H9 (cell line): ENCODE measurements around the gene C16orf89. TPM values are rescaled to one million over a fixed set of nuclear protein-coding genes. Genes with fewer than 3 reads are reported as not detected.

Experiments used
- DNase-seq: peaks from one replicate; pipeline ENCODE4 v3.0.0-alpha.2; 2017
- H2AFZ ChIP-seq: one replicate; pipeline ENCODE4 v1.6.1; 2013; ENCODE audit warnings: mild to moderate bottlenecking, low read length, control low read depth, moderate library complexity
- H2AK5ac ChIP-seq: 2 replicates; pipeline ENCODE4 v1.6.1; 2013; ENCODE audit warnings: low read length, control low read depth, mixed read lengths; ENCODE audit not compliant: insufficient read length
- H2BK120ac ChIP-seq: one replicate; pipeline ENCODE4 v1.6.1; 2013; ENCODE audit warnings: low read depth, mild to moderate bottlenecking, low read length, control low read depth, inconsistent platforms; ENCODE audit not compliant: poor library complexity, severe bottlenecking
- H2BK12ac ChIP-seq: 2 replicates; pipeline ENCODE4 v1.6.1; 2013; ENCODE audit warnings: low read length, control low read depth, mixed read lengths, low read depth; ENCODE audit not compliant: insufficient read length
- H2BK15ac ChIP-seq: 2 replicates; pipeline ENCODE4 v1.6.1; 2013; ENCODE audit warnings: low read depth, low read length, control low read depth
- H2BK20ac ChIP-seq: one replicate; pipeline ENCODE4 v1.6.1; 2013; ENCODE audit warnings: low read depth, mild to moderate bottlenecking, low read length, control low read depth, inconsistent platforms; ENCODE audit not compliant: poor library complexity, severe bottlenecking
- H2BK5ac ChIP-seq: 2 replicates; pipeline ENCODE4 v1.6.1; 2013; ENCODE audit warnings: low read length, control low read depth, mixed read lengths; ENCODE audit not compliant: insufficient read length
- H3K14ac ChIP-seq: 2 replicates; pipeline ENCODE4 v1.6.1; 2013; ENCODE audit warnings: low read length, control low read depth; ENCODE audit not compliant: insufficient read depth
- H3K18ac ChIP-seq: 2 replicates; pipeline ENCODE4 v1.6.1; 2013; ENCODE audit warnings: low read depth, mild to moderate bottlenecking, mixed read lengths, low read length, control low read depth; ENCODE audit not compliant: insufficient read length
- H3K23ac ChIP-seq: 2 replicates; pipeline ENCODE4 v1.6.1; 2013; ENCODE audit warnings: low read length, control low read depth, mixed read lengths, low read depth; ENCODE audit not compliant: insufficient read length
- H3K23me2 ChIP-seq: 2 replicates; pipeline ENCODE4 v1.6.1; 2013; ENCODE audit warnings: low read depth, mild to moderate bottlenecking, mixed read lengths, low read length, control low read depth; ENCODE audit not compliant: insufficient read length, poor library complexity, severe bottlenecking
- H3K27ac ChIP-seq: 2 replicates; pipeline ENCODE4 v1.5.1; 2013; ENCODE audit warnings: low read length, control low read depth, mixed read lengths, low read depth; ENCODE audit not compliant: insufficient read length
- H3K27me3 ChIP-seq: 2 replicates; pipeline ENCODE4 v1.6.1; 2013; ENCODE audit warnings: low read length, control low read depth, inconsistent platforms; ENCODE audit not compliant: insufficient read depth
- H3K4ac ChIP-seq: 2 replicates; pipeline ENCODE4 v1.6.1; 2013; ENCODE audit warnings: low read depth, mild to moderate bottlenecking, control low read depth, inconsistent platforms, low read length, moderate library complexity
- H3K4me1 ChIP-seq: 2 replicates; pipeline ENCODE4 v1.6.1; 2013; ENCODE audit warnings: low read length, control low read depth, inconsistent platforms; ENCODE audit not compliant: insufficient read depth
- H3K4me2 ChIP-seq: 2 replicates; pipeline ENCODE4 v1.6.1; 2013; ENCODE audit warnings: low read length, control low read depth, mixed read lengths; ENCODE audit not compliant: insufficient read length, insufficient read depth
- H3K56ac ChIP-seq: 2 replicates; pipeline ENCODE4 v1.6.1; 2013; ENCODE audit warnings: low read depth, mild to moderate bottlenecking, mixed read lengths, low read length, control low read depth; ENCODE audit not compliant: insufficient read length
- H3K79me1 ChIP-seq: 2 replicates; pipeline ENCODE4 v1.6.1; 2013; ENCODE audit warnings: low read depth, mild to moderate bottlenecking, moderate library complexity, low read length, control low read depth, inconsistent platforms; ENCODE audit not compliant: insufficient read depth, poor library complexity, severe bottlenecking
- H3K79me2 ChIP-seq: 2 replicates; pipeline ENCODE4 v1.6.1; 2013; ENCODE audit warnings: low read length, control low read depth, inconsistent platforms; ENCODE audit not compliant: insufficient read depth
- H3K9ac ChIP-seq: 2 replicates; pipeline ENCODE4 v1.6.1; 2013; ENCODE audit warnings: low read length, control low read depth, mixed read lengths; ENCODE audit not compliant: insufficient read length; ENCODE audit errors: extremely low read depth
- H3K9me3 ChIP-seq: one replicate; pipeline ENCODE4 v1.6.1; 2013; ENCODE audit warnings: low read depth, low read length, inconsistent platforms; ENCODE audit not compliant: control insufficient read depth
- H3T11ph ChIP-seq: one replicate; pipeline ENCODE4 v1.6.1; 2013; ENCODE audit warnings: mild to moderate bottlenecking, low read length, control low read depth, inconsistent platforms
- H4K20me1 ChIP-seq: one replicate; pipeline ENCODE4 v1.6.1; 2013; ENCODE audit not compliant: control insufficient read depth, insufficient read length, insufficient read depth
- H4K5ac ChIP-seq: 2 replicates; pipeline ENCODE4 v1.6.1; 2013; ENCODE audit warnings: low read depth, mild to moderate bottlenecking, mixed read lengths, low read length, control low read depth; ENCODE audit not compliant: insufficient read length
- H4K8ac ChIP-seq: replicated peaks from 2 replicates; pipeline ENCODE4 v1.6.1; 2013; ENCODE audit warnings: low read length, control low read depth, mixed read lengths, low read depth; ENCODE audit not compliant: insufficient read length
- H4K91ac ChIP-seq: 2 replicates; pipeline ENCODE4 v1.6.1; 2013; ENCODE audit warnings: low read depth, mild to moderate bottlenecking, moderate library complexity, mixed read lengths, low read length, control low read depth; ENCODE audit not compliant: insufficient read length
- H3K27ac Mint-ChIP-seq, 3 experiments: 2 replicates in 2 of 3; 3 replicates in 1 of 3; pipeline ENCODE4 v1.8.0; 2020 to 2021; ENCODE audit warnings: mixed read lengths in 3 of 3, mild to moderate bottlenecking in 1 of 3, moderate library complexity in 1 of 3
- H3K27me3 Mint-ChIP-seq: 2 replicates; pipeline ENCODE4 v1.8.0; 2021; ENCODE audit warnings: low read depth, mild to moderate bottlenecking, moderate library complexity, mixed read lengths
- H3K36me3 Mint-ChIP-seq, 3 experiments: 2 replicates in 2 of 3; 3 replicates in 1 of 3; pipeline ENCODE4 v1.8.0; 2020 to 2021; ENCODE audit warnings: low read depth in 3 of 3, mixed read lengths in 3 of 3; ENCODE audit not compliant: insufficient read depth in 1 of 3
- H3K4me1 Mint-ChIP-seq, 2 experiments: 2 replicates each; pipeline ENCODE4 v1.8.0; 2020; ENCODE audit warnings: mixed read lengths in 2 of 2
- H3K4me3 Mint-ChIP-seq, 2 experiments: 2 replicates in 1 of 2; 3 replicates in 1 of 2; pipeline ENCODE4 v1.8.0; 2020 to 2021; ENCODE audit warnings: mild to moderate bottlenecking in 2 of 2, mixed read lengths in 2 of 2, moderate library complexity in 1 of 2
- H3K9me3 Mint-ChIP-seq, 2 experiments: 2 replicates in 1 of 2; 3 replicates in 1 of 2; pipeline ENCODE4 v1.8.0; 2020; ENCODE audit warnings: mild to moderate bottlenecking in 2 of 2, mixed read lengths in 2 of 2, moderate library complexity in 1 of 2
- CTCF ChIP-seq: fragments of 200-600 bp; sonication (generic); conservative IDR thresholded peaks from 3 replicates; pipeline ENCODE4 v1.8.0; 2021; ENCODE audit warnings: antibody characterized with exemption, mild to moderate bottlenecking
- WGBS: extraction: QIAGEN DNeasy Blood & Tissue Kit; methylation state at CpG from one replicate; pipeline ENCODE4 v1.1.7; 2013; ENCODE audit warnings: missing lambda C conversion rate, low lambda C conversion rate, mixed read lengths; ENCODE audit not compliant: insufficient read length; ENCODE audit errors: extremely low coverage; 5-methylcytosine and 5-hydroxymethylcytosine counted together
- total RNA-seq: library from RNA; stranded (reverse); gene quantifications from 2 replicates; pipeline ENCODE4 v1.2.1, GENCODE V29; 2021

Gene C16orf89
- total RNA-seq, 1 experiment from 2014 or later, result 2.5 TPM

- no peak overlapping the region for H3K18ac ChIP-seq
- no peak overlapping the region for H3T11ph ChIP-seq
- no peaks in the 10 kb centered on the region; the same call in 1 of the 2 replicates for H3K27me3 ChIP-seq
- H2BK120ac ChIP-seq, result no peak overlapping the region
- H3K79me1 ChIP-seq, result no peaks in the 10 kb centered on the region
- H3K23ac ChIP-seq, result no peak overlapping the region
- no peaks in the 10 kb centered on the region for H3K4me1 ChIP-seq
- no peak overlapping the region for H3K27ac ChIP-seq
- Mint-ChIP-seq H3K4me1 (peaks cover 3 to 8% of the 10 kb centered on the region in 2 experiments), H3K27ac (no peak overlapping the region), H3K27me3 (peaks cover 19% of the 10 kb centered on the region), H3K36me3 (no peaks in the 10 kb centered on the region; a peak in 1 of 7 replicates), H3K4me3 (no peak overlapping the region), H3K9me3 (no peaks in the 10 kb centered on the region; a peak in 1 of 5 replicates)
- no peak overlapping the region for H2BK5ac ChIP-seq
- no peaks in the 10 kb centered on the region for H4K20me1 ChIP-seq
- H3K9me3 ChIP-seq, result no peaks in the 10 kb centered on the region
- no peak overlapping the region for H2AK5ac ChIP-seq
- H2BK12ac ChIP-seq, result no peak overlapping the region
- no peak overlapping the region for H2BK15ac ChIP-seq
- no peaks in the 10 kb centered on the region for H3K79me2 ChIP-seq
- TF ChIP-seq CTCF, result no peak
- no peak overlapping the region for H3K56ac ChIP-seq
- H3K9ac ChIP-seq, result no peak overlapping the region
- H3K14ac ChIP-seq, result no peak overlapping the region
- H3K23me2 ChIP-seq, result no peaks in the 10 kb centered on the region
- DNase-seq, result no peak
- no peak overlapping the region for H3K4me2 ChIP-seq
- H4K5ac ChIP-seq, result no peak overlapping the region
- no peak overlapping the region for H4K91ac ChIP-seq
- H2AFZ ChIP-seq, result no peak overlapping the region
- no peak overlapping the region for H4K8ac ChIP-seq
- WGBS, result no CpG with 5 or more reads among the region's 6 CpGs
- H2BK20ac ChIP-seq, result no peak overlapping the region
- H3K4ac ChIP-seq, result no peak overlapping the region
Observed at GRCh38 chr16:5019775-5020174, 46.0 kb downstream of the C16orf89 start.
